Ovary (tissue), 3 donors: ENCODE measurements around the gene NCK2.

Source experiments
- EP300 ChIP-seq: sonication (generic); formaldehyde crosslinking; IDR thresholded peaks from one replicate; pipeline ENCODE4 v1.6.1; 2017; ENCODE audit warnings: antibody characterized with exemption
- POLR2A ChIP-seq: fragments of 450-650 bp; IDR thresholded peaks from one replicate; pipeline ENCODE4 v1.6.1; 2017; ENCODE audit warnings: antibody characterized with exemption, mild to moderate bottlenecking, moderate library complexity
- TF ChIP-seq, protein P1 (sequence below), 3 donors: fragments of 450-650 bp in 2 of 3; fragments of 200-600 bp in 1 of 3; IDR thresholded peaks; one replicate each; pipeline versions ENCODE4 v1.5.1 to v1.8.0; 2016 to 2022; ENCODE audit warnings: antibody characterized with exemption in 3 of 3, mild to moderate bottlenecking in 1 of 3
- donor health status: DM: no; HTN: no; CAD: no.

DNA sequence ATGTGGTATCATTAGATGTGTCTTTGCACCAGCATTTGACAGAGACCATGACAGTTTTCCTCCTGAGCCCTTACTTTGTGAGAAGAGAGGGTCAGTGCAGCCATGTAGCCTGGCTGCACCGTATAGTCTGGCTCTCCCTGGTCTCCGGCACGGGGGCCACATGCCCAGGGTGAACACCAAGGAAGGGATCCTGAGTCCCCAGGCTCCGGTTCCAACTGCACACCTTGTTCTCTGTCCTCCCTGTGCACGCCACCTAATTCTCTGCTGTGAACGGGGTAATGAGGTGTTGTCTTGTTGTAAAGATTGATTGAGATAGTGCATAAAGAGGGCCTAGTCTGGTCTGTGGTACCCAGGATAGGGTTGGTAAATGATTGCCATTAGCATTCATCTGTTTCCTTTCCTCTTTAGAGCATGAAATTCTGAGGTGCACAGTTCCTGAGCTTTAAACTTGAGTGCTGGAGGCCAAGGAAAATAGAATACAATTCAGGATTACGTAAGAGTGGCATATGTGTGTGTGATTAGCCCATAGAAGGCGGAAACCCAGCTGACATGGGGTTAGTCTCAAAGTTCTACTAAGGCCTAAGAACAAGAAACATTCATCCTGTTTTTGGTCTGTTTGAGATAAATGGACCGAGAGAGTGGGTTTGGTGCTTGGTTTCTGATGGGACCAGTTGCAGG, 55.5 kb downstream of the NCK2 start:
- TF ChIP-seq, protein P1, sequence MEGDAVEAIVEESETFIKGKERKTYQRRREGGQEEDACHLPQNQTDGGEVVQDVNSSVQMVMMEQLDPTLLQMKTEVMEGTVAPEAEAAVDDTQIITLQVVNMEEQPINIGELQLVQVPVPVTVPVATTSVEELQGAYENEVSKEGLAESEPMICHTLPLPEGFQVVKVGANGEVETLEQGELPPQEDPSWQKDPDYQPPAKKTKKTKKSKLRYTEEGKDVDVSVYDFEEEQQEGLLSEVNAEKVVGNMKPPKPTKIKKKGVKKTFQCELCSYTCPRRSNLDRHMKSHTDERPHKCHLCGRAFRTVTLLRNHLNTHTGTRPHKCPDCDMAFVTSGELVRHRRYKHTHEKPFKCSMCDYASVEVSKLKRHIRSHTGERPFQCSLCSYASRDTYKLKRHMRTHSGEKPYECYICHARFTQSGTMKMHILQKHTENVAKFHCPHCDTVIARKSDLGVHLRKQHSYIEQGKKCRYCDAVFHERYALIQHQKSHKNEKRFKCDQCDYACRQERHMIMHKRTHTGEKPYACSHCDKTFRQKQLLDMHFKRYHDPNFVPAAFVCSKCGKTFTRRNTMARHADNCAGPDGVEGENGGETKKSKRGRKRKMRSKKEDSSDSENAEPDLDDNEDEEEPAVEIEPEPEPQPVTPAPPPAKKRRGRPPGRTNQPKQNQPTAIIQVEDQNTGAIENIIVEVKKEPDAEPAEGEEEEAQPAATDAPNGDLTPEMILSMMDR (IDR thresholded peaks at IDR 0.05): no peak
- TF ChIP-seq POLR2A (no peak), EP300 (no peak)
